HFFc6 (cell line): ENCODE measurements around the gene SPTSSA. TPM values are rescaled to one million over a fixed set of nuclear protein-coding genes. Genes with fewer than 3 reads are reported as not detected.

Experiments
- DNase-seq: peaks from one replicate; pipeline ENCODE4 v3.0.0-alpha.2; 2018
- H3K27ac Mint-ChIP-seq: 2 replicates; pipeline ENCODE4 v1.8.0; 2020; ENCODE audit warnings: mild to moderate bottlenecking, mixed read lengths
- H3K27me3 Mint-ChIP-seq: 2 replicates; pipeline ENCODE4 v1.8.0; 2021; ENCODE audit warnings: mild to moderate bottlenecking, moderate library complexity, mixed read lengths; ENCODE audit not compliant: insufficient read depth
- H3K36me3 Mint-ChIP-seq: 2 replicates; pipeline ENCODE4 v1.8.0; 2021; ENCODE audit warnings: low read depth, mixed read lengths
- H3K4me1 Mint-ChIP-seq: 2 replicates; pipeline ENCODE4 v1.8.0; 2020; ENCODE audit warnings: low read depth, mixed read lengths
- H3K4me3 Mint-ChIP-seq: 2 replicates; pipeline ENCODE4 v1.8.0; 2020; ENCODE audit warnings: mild to moderate bottlenecking, moderate library complexity, mixed read lengths
- H3K9me3 Mint-ChIP-seq: 2 replicates; pipeline ENCODE4 v1.8.0; 2020; ENCODE audit warnings: mild to moderate bottlenecking, mixed read lengths
- CTCF ChIP-seq: fragments of 200-600 bp; sonication (generic); IDR thresholded peaks from 2 replicates; pipeline ENCODE4 v1.5.0; 2021; ENCODE audit warnings: antibody characterized with exemption, mild to moderate bottlenecking
- total RNA-seq, 6 experiments: library from RNA; stranded (reverse); fragmentation: NEBNext Ultra II Directional; extraction: Animal tissue kit (Norgen Biotek cat#: 25700); gene quantifications; 2 replicates in 1 of 6; 3 replicates in 5 of 6; pipeline ENCODE4 v1.2.3, GENCODE V29; 2021

SPTSSA gene
- total RNA-seq, 6 experiments from 2014 or later, result 13.4 to 16.5 (median 15.4) TPM

- TF ChIP-seq CTCF, result no peak
- H3K36me3 Mint-ChIP-seq, result no peaks in the 10 kb centered on the region; the same call in 1 of the 2 replicates
Observed at GRCh38 chr14:34424488-34424887, 37.6 kb downstream of the SPTSSA start.

GRCh38 chr14:34423445-34423844 is 38.6 kb downstream of the SPTSSA start:
- Mint-ChIP-seq H3K27ac (no peak overlapping the region), H3K36me3 (no peaks in the 10 kb centered on the region; the same call in 1 of the 2 replicates), H3K4me1 (no peaks in the 10 kb centered on the region), H3K4me3 (no peak overlapping the region), H3K27me3 (peaks cover 14% of the 10 kb centered on the region; the same call in 1 of the 2 replicates), H3K9me3 (peaks cover 11% of the 10 kb centered on the region; the same call in 1 of the 2 replicates)
- TF ChIP-seq CTCF, result no peak
- no peak for DNase-seq

More at GRCh38 chr14:34424488-34424887, 37.6 kb downstream of the SPTSSA start:
- H3K27me3 Mint-ChIP-seq, result peaks cover 15% of the 10 kb centered on the region; the same call in 1 of the 2 replicates
- H3K4me1 Mint-ChIP-seq, result no peaks in the 10 kb centered on the region
- H3K9me3 Mint-ChIP-seq, result peaks cover 11% of the 10 kb centered on the region; the same call in 1 of the 2 replicates
- H3K27ac Mint-ChIP-seq, result no peak overlapping the region
- DNase-seq, result no peak
- no peak overlapping the region for H3K4me3 Mint-ChIP-seq

- no peak for DNase-seq
- Mint-ChIP-seq H3K27ac (no peak overlapping the region), H3K4me3 (no peak overlapping the region), H3K36me3 (no peaks in the 10 kb centered on the region; the same call in 1 of the 2 replicates), H3K4me1 (no peaks in the 10 kb centered on the region), H3K9me3 (peaks cover 11% of the 10 kb centered on the region; the same call in 1 of the 2 replicates), H3K27me3 (peaks cover 17% of the 10 kb centered on the region; the same call in 1 of the 2 replicates)
- TF ChIP-seq CTCF, result no peak
Observed at GRCh38 chr14:34420547-34421150, 41.4 kb downstream of the SPTSSA start.

- no peaks in the 10 kb centered on the region; the same call in 1 of the 2 replicates for H3K27me3 Mint-ChIP-seq
- H3K36me3 Mint-ChIP-seq, result peaks cover 4% of the 10 kb centered on the region; the same call in 1 of the 2 replicates
- no peak for DNase-seq
- no peak for TF ChIP-seq CTCF
- peaks cover 12% of the 10 kb centered on the region for H3K9me3 Mint-ChIP-seq
- no peak overlapping the region for H3K4me3 Mint-ChIP-seq
- no peak overlapping the region for H3K27ac Mint-ChIP-seq
- no peaks in the 10 kb centered on the region for H3K4me1 Mint-ChIP-seq
Observed at GRCh38 chr14:34409721-34410120, 52.3 kb downstream of the SPTSSA start.

GRCh38 chr14:34407951-34408350 is 54.1 kb downstream of the SPTSSA start:
- H3K27ac Mint-ChIP-seq, result no peak overlapping the region
- H3K27me3 Mint-ChIP-seq, result no peaks in the 10 kb centered on the region
- peaks cover 12% of the 10 kb centered on the region for H3K9me3 Mint-ChIP-seq
- no peaks in the 10 kb centered on the region for H3K4me1 Mint-ChIP-seq
- no peak for TF ChIP-seq CTCF
- H3K36me3 Mint-ChIP-seq, result peaks cover 4% of the 10 kb centered on the region; the same call in 1 of the 2 replicates
- DNase-seq, result no peak
- no peak overlapping the region for H3K4me3 Mint-ChIP-seq
